Activated CD8-positive, alpha-beta memory T cell treated with anti-CD3 and anti-CD28 coated beads, Interleukin-2, amount 10 ng/mL, durations not matched to agents 7 days and 5 days (primary cell): ENCODE data around the gene GTF3C1. TPM values are rescaled to one million over a fixed set of nuclear protein-coding genes. Genes with fewer than 3 reads are reported as not detected.
A peak's percentile ranks its signal among the peaks of the same experiment; 100 is the strongest.

Experiments
- ATAC-seq: fragments of 150-1000 bp; cut with Tn5 transposase; one replicate; pipeline ENCODE4 v1.10.0; 2021; ENCODE audit warnings: moderate library complexity
- CTCF ChIA-PET: fragments of 350-600 bp; sonication (Branson Sonifier 250); formaldehyde crosslinking; loops from one replicate; lab custom pipeline; 2021; ENCODE audit warnings: antibody characterized with exemption; lab: Charles Lee
- DNase-seq: peaks from one replicate; pipeline ENCODE4 v3.0.0-alpha.2; 2020
- H3K27ac Mint-ChIP-seq: one replicate; pipeline ENCODE4 v1.8.0; 2021; ENCODE audit warnings: mild to moderate bottlenecking, mixed read lengths
- H3K27me3 Mint-ChIP-seq: one replicate; pipeline ENCODE4 v1.8.0; 2021; ENCODE audit warnings: mixed read lengths
- H3K36me3 Mint-ChIP-seq: one replicate; pipeline ENCODE4 v1.8.0; 2021; ENCODE audit warnings: mild to moderate bottlenecking, mixed read lengths
- H3K4me1 Mint-ChIP-seq: one replicate; pipeline ENCODE4 v1.8.0; 2021; ENCODE audit warnings: mixed read lengths
- H3K4me3 Mint-ChIP-seq: one replicate; pipeline ENCODE4 v1.8.0; 2021; ENCODE audit warnings: mild to moderate bottlenecking, moderate library complexity, mixed read lengths
- H3K9me3 Mint-ChIP-seq: one replicate; pipeline ENCODE4 v1.8.0; 2022; ENCODE audit warnings: low read depth, mixed read lengths
- total RNA-seq, 2 experiments: library from RNA; stranded (reverse); gene quantifications; one replicate each; pipeline ENCODE4 v1.2.3, GENCODE V29; 2021

GTF3C1 gene
- total RNA-seq, 2 experiments from 2014 or later, result 56.1 to 58.6 TPM

DNA sequence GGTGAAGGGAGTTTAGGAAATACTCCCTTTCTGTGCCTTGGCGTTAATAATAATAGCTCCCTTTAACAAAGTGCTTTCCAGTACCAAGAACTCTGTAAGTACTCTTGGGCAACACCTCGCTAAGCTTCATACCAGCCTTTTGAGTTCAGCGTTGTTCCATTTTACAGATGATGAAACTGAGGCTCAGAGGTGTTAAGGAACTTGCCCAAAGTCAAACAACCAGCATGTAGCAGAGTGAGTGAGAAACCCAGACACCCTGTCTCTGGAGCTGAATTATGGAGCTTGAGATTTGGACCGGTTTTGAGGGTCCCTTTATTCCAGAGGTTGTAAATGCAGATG, 838 bp upstream of the GTF3C1 start:
- no peak for DNase-seq
- no peaks in the 10 kb centered on the region for H3K9me3 Mint-ChIP-seq
- H3K27me3 Mint-ChIP-seq, result no peaks in the 10 kb centered on the region
- peak overlapping the region; percentile 96 for H3K27ac Mint-ChIP-seq
- CTCF ChIA-PET, result interaction anchor here (1.1 kb wide), 1 partner anchor 15 kb away, joined by 3 read pairs; no protein-coding TSS in a partner anchor
- no peak for ATAC-seq
- peak overlapping the region; percentile 99 for H3K4me3 Mint-ChIP-seq
- no peaks in the 10 kb centered on the region for H3K36me3 Mint-ChIP-seq
- peaks cover 37% of the 10 kb centered on the region for H3K4me1 Mint-ChIP-seq

DNA sequence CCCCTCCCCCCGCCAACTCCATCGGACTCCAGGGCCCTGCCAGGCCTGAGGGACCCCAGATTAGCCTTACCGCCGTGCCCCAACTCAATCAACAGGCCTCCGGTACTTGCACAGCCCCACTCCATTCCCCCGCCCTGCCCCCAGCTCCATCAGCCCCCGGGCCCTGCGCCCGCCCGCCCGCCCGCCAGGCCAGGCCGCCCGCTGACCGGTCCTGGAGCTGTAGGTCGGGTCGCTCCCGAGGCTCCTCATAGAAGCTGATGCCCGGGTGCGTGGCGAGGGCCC, 308 bp downstream of the GTF3C1 start:
- Mint-ChIP-seq H3K36me3 (peaks cover 7% of the 10 kb centered on the region), H3K27ac (peak overlapping the region; percentile 96), H3K4me3 (peak overlapping the region; percentile 99), H3K27me3 (no peaks in the 10 kb centered on the region), H3K4me1 (peaks cover 37% of the 10 kb centered on the region), H3K9me3 (no peaks in the 10 kb centered on the region)
- ATAC-seq (peak; percentile 41), DNase-seq (no peak)
- CTCF ChIA-PET, result interaction anchor here (0.6 kb wide), 1 partner anchor 181 kb away, joined by 3 read pairs; no protein-coding TSS in a partner anchor

GRCh38 chr16:27547851-27548250, 1.9 kb downstream of the GTF3C1 start:
- no peak overlapping the region for H3K27ac Mint-ChIP-seq
- no peaks in the 10 kb centered on the region for H3K27me3 Mint-ChIP-seq
- CTCF ChIA-PET, result no interaction called here
- no peak for DNase-seq
- H3K9me3 Mint-ChIP-seq, result no peaks in the 10 kb centered on the region
- no peak overlapping the region for H3K4me3 Mint-ChIP-seq
- H3K4me1 Mint-ChIP-seq, result peaks cover 37% of the 10 kb centered on the region
- H3K36me3 Mint-ChIP-seq, result peaks cover 14% of the 10 kb centered on the region
- no peak for ATAC-seq

DNA sequence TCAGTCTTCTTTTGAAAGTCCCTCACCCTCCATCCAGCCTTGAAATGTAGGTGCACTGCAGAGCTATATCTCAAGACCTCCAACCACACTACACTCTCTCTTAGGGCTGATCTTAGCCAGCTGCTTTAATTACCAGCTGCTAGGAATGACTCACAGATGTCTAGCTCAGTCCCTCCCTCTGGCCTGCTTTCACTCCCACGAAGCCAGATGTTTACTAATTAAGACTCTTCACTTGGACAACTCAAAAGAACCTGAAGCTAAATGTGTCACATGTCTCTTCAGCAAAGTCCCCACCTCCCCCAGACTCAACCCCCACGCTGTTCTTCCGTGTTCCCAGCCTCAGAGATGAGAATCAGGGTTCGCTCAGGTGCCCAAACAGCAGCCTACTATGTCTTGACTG, 2.6 kb downstream of the GTF3C1 start:
- peak overlapping the region; percentile 2 for H3K27ac Mint-ChIP-seq
- peaks cover 17% of the 10 kb centered on the region for H3K36me3 Mint-ChIP-seq

GRCh38 chr16:27544671-27545070, 5.0 kb downstream of the GTF3C1 start:
- no peak overlapping the region for H3K4me3 Mint-ChIP-seq
- no peak for DNase-seq
- ATAC-seq, result no peak
- no peaks in the 10 kb centered on the region for H3K27me3 Mint-ChIP-seq
- peaks cover 36% of the 10 kb centered on the region for H3K36me3 Mint-ChIP-seq
- H3K9me3 Mint-ChIP-seq, result peaks cover 2% of the 10 kb centered on the region
- H3K27ac Mint-ChIP-seq, result no peak overlapping the region
- peaks cover 28% of the 10 kb centered on the region for H3K4me1 Mint-ChIP-seq
- CTCF ChIA-PET, result no interaction called here

More for the DNA sequence above, 2.6 kb downstream of the GTF3C1 start:
- ATAC-seq (no peak), DNase-seq (no peak)
- Mint-ChIP-seq H3K9me3 (no peaks in the 10 kb centered on the region), H3K27me3 (no peaks in the 10 kb centered on the region), H3K4me1 (peaks cover 37% of the 10 kb centered on the region), H3K4me3 (no peak overlapping the region)
- CTCF ChIA-PET, result no interaction called here

GRCh38 chr16:27543801-27544200, 5.9 kb downstream of the GTF3C1 start:
- peaks cover 31% of the 10 kb centered on the region for H3K4me1 Mint-ChIP-seq
- H3K4me3 Mint-ChIP-seq, result no peak overlapping the region
- no peaks in the 10 kb centered on the region for H3K27me3 Mint-ChIP-seq
- peaks cover 43% of the 10 kb centered on the region for H3K36me3 Mint-ChIP-seq
- ATAC-seq (no peak), DNase-seq (no peak)
- CTCF ChIA-PET, result no interaction called here
- peaks cover 2% of the 10 kb centered on the region for H3K9me3 Mint-ChIP-seq
- no peak overlapping the region for H3K27ac Mint-ChIP-seq

DNA sequence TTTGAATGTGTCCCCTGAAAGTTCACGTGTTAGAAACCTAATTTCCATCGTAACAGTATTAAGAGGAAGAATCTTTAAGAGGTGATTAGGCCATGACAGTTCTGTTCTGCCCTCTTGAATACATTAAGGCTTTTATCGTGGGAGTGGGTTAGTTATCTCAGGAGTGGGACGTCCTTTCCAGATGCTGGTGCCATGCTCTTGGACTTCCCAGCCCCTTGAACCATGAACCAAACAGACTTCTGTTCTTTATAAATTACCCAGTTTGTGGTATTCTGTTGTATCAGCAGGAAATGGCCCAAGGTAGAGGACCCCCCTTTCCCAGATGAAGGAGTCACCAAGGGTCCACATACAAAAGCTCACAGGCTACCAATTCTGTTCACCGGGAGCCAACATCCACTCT, 10.1 kb downstream of the GTF3C1 start:
- ATAC-seq, result no peak
- Mint-ChIP-seq H3K4me1 (peaks cover 18% of the 10 kb centered on the region), H3K36me3 (peaks cover 62% of the 10 kb centered on the region), H3K27me3 (no peaks in the 10 kb centered on the region), H3K27ac (peak overlapping the region; percentile 54), H3K4me3 (no peak overlapping the region), H3K9me3 (peaks cover 2% of the 10 kb centered on the region)
- CTCF ChIA-PET, result interaction anchor here (0.6 kb wide), 1 partner anchor 421 kb away, joined by 3 read pairs; no protein-coding TSS in a partner anchor
- no peak for DNase-seq

DNA sequence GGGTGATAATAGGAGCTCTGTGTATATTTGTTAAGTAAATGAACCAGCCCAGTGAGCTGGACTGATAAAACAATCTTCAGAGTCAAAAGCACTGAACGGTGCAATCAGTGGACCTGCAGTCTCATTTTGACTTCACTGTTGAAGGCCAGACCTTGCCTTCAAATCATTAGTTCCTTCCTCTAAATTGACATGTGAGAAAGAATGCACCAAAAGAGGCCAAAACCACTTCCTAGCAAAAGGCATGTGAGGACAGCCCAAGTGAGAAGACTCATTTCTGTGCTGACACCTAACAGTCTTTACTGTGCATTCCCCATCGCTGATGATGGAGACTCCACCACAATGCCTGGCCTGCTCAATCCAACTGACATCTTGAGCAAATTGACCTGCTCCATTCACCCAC, 10.6 kb downstream of the GTF3C1 start:
- Mint-ChIP-seq H3K27me3 (no peaks in the 10 kb centered on the region), H3K4me1 (peaks cover 18% of the 10 kb centered on the region), H3K9me3 (peaks cover 2% of the 10 kb centered on the region), H3K27ac (peak overlapping the region; percentile 54), H3K4me3 (no peak overlapping the region), H3K36me3 (peaks cover 63% of the 10 kb centered on the region)
- CTCF ChIA-PET, result interaction anchor here (0.6 kb wide), 2 partner anchors 227 to 421 kb away, joined by 3 read pairs; no protein-coding TSS in a partner anchor
- DNase-seq (peak; percentile 48), ATAC-seq (peak; percentile 77)

DNA sequence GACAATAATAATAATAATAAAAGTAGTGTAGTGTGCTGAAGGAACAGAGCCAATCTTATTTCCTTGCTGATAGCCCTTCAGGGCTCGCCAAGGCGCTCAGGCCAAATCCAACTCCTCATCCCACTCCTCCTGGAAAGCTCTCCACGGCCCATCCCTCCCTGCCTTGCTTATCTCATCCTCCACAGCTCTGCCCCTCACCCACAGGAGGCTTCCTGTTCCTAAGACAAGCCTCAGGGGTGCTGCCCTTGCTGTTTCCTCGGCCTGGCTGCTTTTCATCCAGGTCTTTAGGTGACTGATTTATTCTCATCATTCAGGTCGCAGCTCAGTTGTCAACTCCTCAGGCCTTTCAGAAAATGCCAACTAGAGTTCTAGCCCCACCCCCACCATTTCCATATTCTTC, 11.2 kb downstream of the GTF3C1 start:
- CTCF ChIA-PET, result no interaction called here
- Mint-ChIP-seq H3K27ac (no peak overlapping the region), H3K4me1 (peaks cover 18% of the 10 kb centered on the region), H3K9me3 (peaks cover 2% of the 10 kb centered on the region), H3K27me3 (no peaks in the 10 kb centered on the region), H3K36me3 (peaks cover 64% of the 10 kb centered on the region), H3K4me3 (no peak overlapping the region)
- ATAC-seq (no peak), DNase-seq (no peak)

DNA sequence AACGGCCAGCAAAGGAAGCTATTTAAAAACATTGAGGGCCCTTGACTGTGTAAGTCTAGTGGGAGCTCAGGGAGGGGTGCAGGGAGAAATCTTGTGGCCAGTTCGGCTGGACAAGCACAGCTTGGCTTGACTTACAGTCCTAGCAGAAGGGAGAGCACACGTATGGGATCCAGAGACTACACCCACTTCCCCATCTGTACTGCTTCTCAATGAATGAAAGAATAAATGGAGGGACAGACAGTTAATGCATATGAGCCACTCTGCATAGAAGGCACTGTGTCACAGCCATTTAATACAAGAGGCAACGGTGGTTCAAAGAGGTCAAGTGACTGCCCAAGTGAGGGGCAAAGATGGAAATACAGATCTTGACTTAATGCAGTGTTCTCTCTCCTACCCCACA, 15.5 kb downstream of the GTF3C1 start:
- Mint-ChIP-seq H3K4me3 (no peak overlapping the region), H3K27ac (no peak overlapping the region), H3K36me3 (peaks cover 52% of the 10 kb centered on the region), H3K9me3 (no peaks in the 10 kb centered on the region), H3K27me3 (no peaks in the 10 kb centered on the region), H3K4me1 (peaks cover 14% of the 10 kb centered on the region)
- CTCF ChIA-PET, result no interaction called here
- ATAC-seq (no peak), DNase-seq (no peak)

- Mint-ChIP-seq H3K9me3 (no peaks in the 10 kb centered on the region), H3K36me3 (peaks cover 45% of the 10 kb centered on the region)
- CTCF ChIA-PET, result no interaction called here
Observed at GRCh38 chr16:27531826-27532800, 17.6 kb downstream of the GTF3C1 start.

GRCh38 chr16:27531186-27531585, 18.5 kb downstream of the GTF3C1 start:
- H3K36me3 Mint-ChIP-seq, result peaks cover 41% of the 10 kb centered on the region
- H3K4me1 Mint-ChIP-seq, result peaks cover 4% of the 10 kb centered on the region
- H3K4me3 Mint-ChIP-seq, result no peak overlapping the region
- ATAC-seq (no peak), DNase-seq (no peak)
- no peak overlapping the region for H3K27ac Mint-ChIP-seq
- CTCF ChIA-PET, result no interaction called here
- no peaks in the 10 kb centered on the region for H3K9me3 Mint-ChIP-seq
- no peaks in the 10 kb centered on the region for H3K27me3 Mint-ChIP-seq

More at GRCh38 chr16:27531826-27532800, 17.6 kb downstream of the GTF3C1 start:
- ATAC-seq (no peak), DNase-seq (no peak)
- H3K27me3 Mint-ChIP-seq, result no peaks in the 10 kb centered on the region
- H3K4me1 Mint-ChIP-seq, result peaks cover 4% of the 10 kb centered on the region
- H3K27ac Mint-ChIP-seq, result no peak overlapping the region
- H3K4me3 Mint-ChIP-seq, result no peak overlapping the region

- Mint-ChIP-seq H3K27me3 (no peaks in the 10 kb centered on the region), H3K27ac (no peak overlapping the region), H3K36me3 (peaks cover 38% of the 10 kb centered on the region), H3K4me1 (peaks cover 4% of the 10 kb centered on the region), H3K4me3 (no peak overlapping the region), H3K9me3 (no peaks in the 10 kb centered on the region)
- DNase-seq (no peak), ATAC-seq (no peak)
- CTCF ChIA-PET, result no interaction called here
Observed at GRCh38 chr16:27529962-27530361, 19.8 kb downstream of the GTF3C1 start.

- H3K9me3 Mint-ChIP-seq, result no peaks in the 10 kb centered on the region
- DNase-seq, result no peak
- H3K4me3 Mint-ChIP-seq, result no peak overlapping the region
- peaks cover 4% of the 10 kb centered on the region for H3K4me1 Mint-ChIP-seq
- CTCF ChIA-PET, result no interaction called here
- ATAC-seq, result no peak
- peak overlapping the region; percentile 34 for H3K27ac Mint-ChIP-seq
- H3K27me3 Mint-ChIP-seq, result no peaks in the 10 kb centered on the region
- peaks cover 35% of the 10 kb centered on the region for H3K36me3 Mint-ChIP-seq
Observed at GRCh38 chr16:27528294-27528693, 21.4 kb downstream of the GTF3C1 start.
